CD4-positive, alpha-beta T cell treated with Interleukin-15 for 4 hours (primary cell): ENCODE results near the gene PCYT1B.
"Not testable (repeated sequence)": the region's sequence is repeated elsewhere in the genome, so short reads cannot be mapped to it uniquely, and the experiment has no call there.

Experiments used
- DNase-seq: peaks from one replicate; pipeline ENCODE4 v3.0.0-alpha.2; 2020; ENCODE audit warnings: low spot score

PCYT1B gene

GRCh38 chrX:24647257-24648058, at the start of gene PCYT1B:
PCYT1B (minus strand) TSS chrX:24647347; CDS start chrX:24647105, 242 bp downstream.
- DNase-seq, result peak; percentile 30

- no peak for DNase-seq
Measured at GRCh38 chrX:24696294-24696693, 49.1 kb upstream of the PCYT1B start.

GRCh38 chrX:24694825-24695224, 47.7 kb upstream of the PCYT1B start:
- DNase-seq, result no peak

GRCh38 chrX:24693453-24694202, 46.5 kb upstream of the PCYT1B start, which contains the start of gene POLA1:
POLA1 (plus strand) TSS chrX:24693918; CDS start chrX:24693962, 44 bp downstream.
- DNase-seq, result peak; percentile 50

- no peak for DNase-seq
Measured at GRCh38 chrX:24692305-24692704, 45.2 kb upstream of the PCYT1B start.

GRCh38 chrX:24684048-24684447, 36.9 kb upstream of the PCYT1B start:
- no peak for DNase-seq

GRCh38 chrX:24682739-24683432, 35.7 kb upstream of the PCYT1B start:
- DNase-seq, result no peak

GRCh38 chrX:24676403-24677024, 29.4 kb upstream of the PCYT1B start:
- peak; percentile 0 for DNase-seq

GRCh38 chrX:24673424-24673823, 26.3 kb upstream of the PCYT1B start:
- no peak for DNase-seq

- no peak for DNase-seq
Measured at GRCh38 chrX:24672701-24673190, 25.6 kb upstream of the PCYT1B start.

GRCh38 chrX:24668111-24668510, 21.0 kb upstream of the PCYT1B start:
- DNase-seq, result no peak

GRCh38 chrX:24662352-24662751, 15.2 kb upstream of the PCYT1B start:
- DNase-seq, result no peak

GRCh38 chrX:24661292-24661691, 14.1 kb upstream of the PCYT1B start:
- no peak for DNase-seq

GRCh38 chrX:24659646-24660045, 12.5 kb upstream of the PCYT1B start:
- no peak for DNase-seq

GRCh38 chrX:24659106-24659505, 12.0 kb upstream of the PCYT1B start:
- no peak for DNase-seq

GRCh38 chrX:24658421-24658820, 11.3 kb upstream of the PCYT1B start:
- no peak for DNase-seq

- DNase-seq, result no peak
Measured at GRCh38 chrX:24657671-24658386, 10.7 kb upstream of the PCYT1B start.

- DNase-seq, result not testable (repeated sequence)
Measured at GRCh38 chrX:24655679-24656078, 8.5 kb upstream of the PCYT1B start.

GRCh38 chrX:24651783-24652182, 4.6 kb upstream of the PCYT1B start:
- DNase-seq, result no peak

- no peak for DNase-seq
Measured at GRCh38 chrX:24648495-24648894, 1.3 kb upstream of the PCYT1B start.

- DNase-seq, result no peak
Measured at GRCh38 chrX:24646745-24647182, 383 bp downstream of the PCYT1B start.
